Measurements from ENCODE around the gene APOBEC2.

DNA sequence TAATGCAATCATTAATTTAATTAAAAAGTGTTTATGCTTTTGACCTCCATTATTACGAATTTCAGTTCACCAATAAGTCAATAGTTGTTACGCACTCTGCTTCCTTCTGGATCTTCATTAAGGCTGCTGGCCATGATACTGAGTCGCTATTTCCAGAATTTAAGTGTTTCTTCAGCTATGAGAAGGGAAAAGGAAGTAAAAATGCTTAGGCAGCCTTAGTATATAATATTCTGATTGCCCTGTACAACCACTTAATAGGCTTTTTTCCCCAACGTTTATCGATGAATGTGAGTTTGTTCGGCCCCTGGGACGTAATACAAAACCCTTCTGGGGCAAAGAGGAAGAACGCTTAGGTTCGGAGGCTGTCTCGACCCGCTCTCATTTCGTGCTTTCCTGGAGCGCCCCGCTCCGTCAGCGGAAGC lies 18.5 kb downstream of the APOBEC2 start:
- TF ChIP-seq TAF1 (IDR thresholded peaks at IDR 0.05; ENCODE audit: borderline replicate concordance, low read depth, low read length) = peak; percentile 52; the same call in 1 of the 2 replicates
- peak; percentile 74; the same call in 1 of the 2 replicates for TF ChIP-seq POLR2A (IDR thresholded peaks at IDR 0.05; ENCODE audit: low read depth, low read length)
